ENCODE measurements around the gene IL26.
"Not testable (repeated sequence)": the region's sequence is repeated elsewhere in the genome, so short reads cannot be mapped to it uniquely, and the experiment has no call there.

The IL26 gene

GRCh38 chr12:68240975-68241374, 15.4 kb upstream of the IL26 start:
- in situ Hi-C loops (cut with MboI; ENCODE audit: low sequenced_read_pairs): no loop called here

GRCh38 chr12:68240079-68240478, 14.5 kb upstream of the IL26 start:
- in situ Hi-C loops (cut with MboI; ENCODE audit: low sequenced_read_pairs): no loop called here

- in situ Hi-C loops (cut with MboI; ENCODE audit: low sequenced_read_pairs): no loop called here
These were observed 13.8 kb upstream of the IL26 start for GRCh38 chr12:68239309-68239982.

GRCh38 chr12:68237619-68238018, 12.0 kb upstream of the IL26 start:
- in situ Hi-C loops (cut with MboI; ENCODE audit: low sequenced_read_pairs): no loop called here

GRCh38 chr12:68237078-68237477, 11.5 kb upstream of the IL26 start:
- in situ Hi-C loops (cut with MboI; ENCODE audit: low sequenced_read_pairs): no loop called here

- in situ Hi-C loops (cut with MboI; ENCODE audit: low sequenced_read_pairs): no loop called here
These were observed 10.9 kb upstream of the IL26 start for GRCh38 chr12:68236421-68237059.

GRCh38 chr12:68235576-68235975, 10.0 kb upstream of the IL26 start:
- in situ Hi-C loops (cut with MboI; ENCODE audit: low sequenced_read_pairs): no loop called here

GRCh38 chr12:68234140-68234539, 8.5 kb upstream of the IL26 start:
- in situ Hi-C loops (cut with MboI; ENCODE audit: low sequenced_read_pairs): no loop called here

GRCh38 chr12:68233498-68233897, 7.9 kb upstream of the IL26 start:
- in situ Hi-C loops (cut with MboI; ENCODE audit: low sequenced_read_pairs): no loop called here

- in situ Hi-C loops (cut with MboI; ENCODE audit: low sequenced_read_pairs): no loop called here
These were observed 6.1 kb upstream of the IL26 start for GRCh38 chr12:68231691-68232090.

GRCh38 chr12:68231229-68231628, 5.6 kb upstream of the IL26 start:
- in situ Hi-C loops (cut with MboI; ENCODE audit: low sequenced_read_pairs): no loop called here

- in situ Hi-C loops (cut with MboI; ENCODE audit: low sequenced_read_pairs): no loop called here
These were observed 4.3 kb upstream of the IL26 start for GRCh38 chr12:68229956-68230355.

- in situ Hi-C loops (cut with MboI; ENCODE audit: low sequenced_read_pairs): no loop called here
These were observed 1.7 kb upstream of the IL26 start for GRCh38 chr12:68227356-68227755.

- in situ Hi-C loops (cut with MboI; ENCODE audit: low sequenced_read_pairs): no loop called here
These were observed 861 bp downstream of the IL26 start for GRCh38 chr12:68224613-68225285.

GRCh38 chr12:68223067-68223747, 2.4 kb downstream of the IL26 start:
- in situ Hi-C loops (cut with MboI; ENCODE audit: low sequenced_read_pairs): no loop called here

GRCh38 chr12:68222326-68222725, 3.3 kb downstream of the IL26 start:
- in situ Hi-C loops (cut with MboI; ENCODE audit: low sequenced_read_pairs): no loop called here

GRCh38 chr12:68221497-68221896, 4.1 kb downstream of the IL26 start:
- in situ Hi-C loops (cut with MboI; ENCODE audit: low sequenced_read_pairs): no loop called here

- in situ Hi-C loops (cut with MboI; ENCODE audit: low sequenced_read_pairs): no loop called here
These were observed 14.7 kb downstream of the IL26 start for GRCh38 chr12:68210875-68211274.

- in situ Hi-C loops (cut with MboI; ENCODE audit: low sequenced_read_pairs): not testable (repeated sequence)
These were observed 16.4 kb downstream of the IL26 start for GRCh38 chr12:68209048-68209728.

- in situ Hi-C loops (cut with MboI; ENCODE audit: low sequenced_read_pairs): no loop called here
These were observed 18.3 kb downstream of the IL26 start for GRCh38 chr12:68207276-68207675.

GRCh38 chr12:68206446-68206845, 19.2 kb downstream of the IL26 start:
- in situ Hi-C loops (cut with MboI; ENCODE audit: low sequenced_read_pairs): no loop called here
